H9 (cell line): ENCODE measurements around the gene PPP2R2B. TPM values are rescaled to one million over a fixed set of nuclear protein-coding genes. Genes with fewer than 3 reads are reported as not detected.

Experiments
- DNase-seq: peaks from one replicate; pipeline ENCODE4 v3.0.0-alpha.2; 2017
- H2AFZ ChIP-seq: one replicate; pipeline ENCODE4 v1.6.1; 2013; ENCODE audit warnings: mild to moderate bottlenecking, low read length, control low read depth, moderate library complexity
- H2AK5ac ChIP-seq: 2 replicates; pipeline ENCODE4 v1.6.1; 2013; ENCODE audit warnings: low read length, control low read depth, mixed read lengths; ENCODE audit not compliant: insufficient read length
- H2BK120ac ChIP-seq: one replicate; pipeline ENCODE4 v1.6.1; 2013; ENCODE audit warnings: low read depth, mild to moderate bottlenecking, low read length, control low read depth, inconsistent platforms; ENCODE audit not compliant: poor library complexity, severe bottlenecking
- H2BK12ac ChIP-seq: 2 replicates; pipeline ENCODE4 v1.6.1; 2013; ENCODE audit warnings: low read length, control low read depth, mixed read lengths, low read depth; ENCODE audit not compliant: insufficient read length
- H2BK15ac ChIP-seq: 2 replicates; pipeline ENCODE4 v1.6.1; 2013; ENCODE audit warnings: low read depth, low read length, control low read depth
- H2BK20ac ChIP-seq: one replicate; pipeline ENCODE4 v1.6.1; 2013; ENCODE audit warnings: low read depth, mild to moderate bottlenecking, low read length, control low read depth, inconsistent platforms; ENCODE audit not compliant: poor library complexity, severe bottlenecking
- H2BK5ac ChIP-seq: 2 replicates; pipeline ENCODE4 v1.6.1; 2013; ENCODE audit warnings: low read length, control low read depth, mixed read lengths; ENCODE audit not compliant: insufficient read length
- H3K14ac ChIP-seq: 2 replicates; pipeline ENCODE4 v1.6.1; 2013; ENCODE audit warnings: low read length, control low read depth; ENCODE audit not compliant: insufficient read depth
- H3K18ac ChIP-seq: 2 replicates; pipeline ENCODE4 v1.6.1; 2013; ENCODE audit warnings: low read depth, mild to moderate bottlenecking, mixed read lengths, low read length, control low read depth; ENCODE audit not compliant: insufficient read length
- H3K23ac ChIP-seq: 2 replicates; pipeline ENCODE4 v1.6.1; 2013; ENCODE audit warnings: low read length, control low read depth, mixed read lengths, low read depth; ENCODE audit not compliant: insufficient read length
- H3K23me2 ChIP-seq: 2 replicates; pipeline ENCODE4 v1.6.1; 2013; ENCODE audit warnings: low read depth, mild to moderate bottlenecking, mixed read lengths, low read length, control low read depth; ENCODE audit not compliant: insufficient read length, poor library complexity, severe bottlenecking
- H3K27ac ChIP-seq: 2 replicates; pipeline ENCODE4 v1.5.1; 2013; ENCODE audit warnings: low read length, control low read depth, mixed read lengths, low read depth; ENCODE audit not compliant: insufficient read length
- H3K27me3 ChIP-seq: 2 replicates; pipeline ENCODE4 v1.6.1; 2013; ENCODE audit warnings: low read length, control low read depth, inconsistent platforms; ENCODE audit not compliant: insufficient read depth
- H3K4ac ChIP-seq: 2 replicates; pipeline ENCODE4 v1.6.1; 2013; ENCODE audit warnings: low read depth, mild to moderate bottlenecking, control low read depth, inconsistent platforms, low read length, moderate library complexity
- H3K4me1 ChIP-seq: 2 replicates; pipeline ENCODE4 v1.6.1; 2013; ENCODE audit warnings: low read length, control low read depth, inconsistent platforms; ENCODE audit not compliant: insufficient read depth
- H3K4me2 ChIP-seq: 2 replicates; pipeline ENCODE4 v1.6.1; 2013; ENCODE audit warnings: low read length, control low read depth, mixed read lengths; ENCODE audit not compliant: insufficient read length, insufficient read depth
- H3K56ac ChIP-seq: 2 replicates; pipeline ENCODE4 v1.6.1; 2013; ENCODE audit warnings: low read depth, mild to moderate bottlenecking, mixed read lengths, low read length, control low read depth; ENCODE audit not compliant: insufficient read length
- H3K79me1 ChIP-seq: 2 replicates; pipeline ENCODE4 v1.6.1; 2013; ENCODE audit warnings: low read depth, mild to moderate bottlenecking, moderate library complexity, low read length, control low read depth, inconsistent platforms; ENCODE audit not compliant: insufficient read depth, poor library complexity, severe bottlenecking
- H3K79me2 ChIP-seq: 2 replicates; pipeline ENCODE4 v1.6.1; 2013; ENCODE audit warnings: low read length, control low read depth, inconsistent platforms; ENCODE audit not compliant: insufficient read depth
- H3K9ac ChIP-seq: 2 replicates; pipeline ENCODE4 v1.6.1; 2013; ENCODE audit warnings: low read length, control low read depth, mixed read lengths; ENCODE audit not compliant: insufficient read length; ENCODE audit errors: extremely low read depth
- H3K9me3 ChIP-seq: one replicate; pipeline ENCODE4 v1.6.1; 2013; ENCODE audit warnings: low read depth, low read length, inconsistent platforms; ENCODE audit not compliant: control insufficient read depth
- H3T11ph ChIP-seq: one replicate; pipeline ENCODE4 v1.6.1; 2013; ENCODE audit warnings: mild to moderate bottlenecking, low read length, control low read depth, inconsistent platforms
- H4K20me1 ChIP-seq: one replicate; pipeline ENCODE4 v1.6.1; 2013; ENCODE audit not compliant: control insufficient read depth, insufficient read length, insufficient read depth
- H4K5ac ChIP-seq: 2 replicates; pipeline ENCODE4 v1.6.1; 2013; ENCODE audit warnings: low read depth, mild to moderate bottlenecking, mixed read lengths, low read length, control low read depth; ENCODE audit not compliant: insufficient read length
- H4K8ac ChIP-seq: replicated peaks from 2 replicates; pipeline ENCODE4 v1.6.1; 2013; ENCODE audit warnings: low read length, control low read depth, mixed read lengths, low read depth; ENCODE audit not compliant: insufficient read length
- H4K91ac ChIP-seq: 2 replicates; pipeline ENCODE4 v1.6.1; 2013; ENCODE audit warnings: low read depth, mild to moderate bottlenecking, moderate library complexity, mixed read lengths, low read length, control low read depth; ENCODE audit not compliant: insufficient read length
- H3K27ac Mint-ChIP-seq, 3 experiments: 2 replicates in 2 of 3; 3 replicates in 1 of 3; pipeline ENCODE4 v1.8.0; 2020 to 2021; ENCODE audit warnings: mixed read lengths in 3 of 3, mild to moderate bottlenecking in 1 of 3, moderate library complexity in 1 of 3
- H3K27me3 Mint-ChIP-seq: 2 replicates; pipeline ENCODE4 v1.8.0; 2021; ENCODE audit warnings: low read depth, mild to moderate bottlenecking, moderate library complexity, mixed read lengths
- H3K36me3 Mint-ChIP-seq, 3 experiments: 2 replicates in 2 of 3; 3 replicates in 1 of 3; pipeline ENCODE4 v1.8.0; 2020 to 2021; ENCODE audit warnings: low read depth in 3 of 3, mixed read lengths in 3 of 3; ENCODE audit not compliant: insufficient read depth in 1 of 3
- H3K4me1 Mint-ChIP-seq, 2 experiments: 2 replicates each; pipeline ENCODE4 v1.8.0; 2020; ENCODE audit warnings: mixed read lengths in 2 of 2
- H3K4me3 Mint-ChIP-seq, 2 experiments: 2 replicates in 1 of 2; 3 replicates in 1 of 2; pipeline ENCODE4 v1.8.0; 2020 to 2021; ENCODE audit warnings: mild to moderate bottlenecking in 2 of 2, mixed read lengths in 2 of 2, moderate library complexity in 1 of 2
- H3K9me3 Mint-ChIP-seq, 2 experiments: 2 replicates in 1 of 2; 3 replicates in 1 of 2; pipeline ENCODE4 v1.8.0; 2020; ENCODE audit warnings: mild to moderate bottlenecking in 2 of 2, mixed read lengths in 2 of 2, moderate library complexity in 1 of 2
- CTCF ChIP-seq: fragments of 200-600 bp; sonication (generic); conservative IDR thresholded peaks from 3 replicates; pipeline ENCODE4 v1.8.0; 2021; ENCODE audit warnings: antibody characterized with exemption, mild to moderate bottlenecking
- total RNA-seq: library from RNA; stranded (reverse); gene quantifications from 2 replicates; pipeline ENCODE4 v1.2.1, GENCODE V29; 2021

The PPP2R2B gene
- total RNA-seq, 1 experiment from 2014 or later = 14.3 TPM

- no peak for TF ChIP-seq CTCF
- H4K20me1 ChIP-seq = no peaks in the 10 kb centered on the region
- H2BK20ac ChIP-seq = no peak overlapping the region
- H3K23me2 ChIP-seq = no peaks in the 10 kb centered on the region
- no peak overlapping the region for H3K9ac ChIP-seq
- Mint-ChIP-seq H3K9me3 (no peaks in the 10 kb centered on the region), H3K27ac (peak overlapping the region in 1 of 3 experiments; percentile 48; a peak in 2 of 7 replicates), H3K27me3 (peaks cover 3% of the 10 kb centered on the region; the same call in 1 of the 2 replicates), H3K4me1 (peaks cover 32 to 39% of the 10 kb centered on the region in 2 experiments), H3K36me3 (peaks cover 0 to 4% (median 0%) of the 10 kb centered on the region in 3 experiments; a peak in 1 of 7 replicates), H3K4me3 (no peak overlapping the region)
- H3K4me1 ChIP-seq = no peaks in the 10 kb centered on the region
- no peak overlapping the region for H3K18ac ChIP-seq
- H2AK5ac ChIP-seq = no peak overlapping the region
- H3K27ac ChIP-seq = no peak overlapping the region
- no peak overlapping the region for H4K91ac ChIP-seq
- H3K79me1 ChIP-seq = no peaks in the 10 kb centered on the region
- no peak overlapping the region for H2AFZ ChIP-seq
- H2BK12ac ChIP-seq = no peak overlapping the region
- no peak overlapping the region for H2BK5ac ChIP-seq
- no peak overlapping the region for H3K4ac ChIP-seq
- H3K56ac ChIP-seq = no peak overlapping the region
- no peak for DNase-seq
- no peak overlapping the region for H4K5ac ChIP-seq
- no peak overlapping the region for H3K14ac ChIP-seq
- H2BK15ac ChIP-seq = no peak overlapping the region
- H3K79me2 ChIP-seq = no peaks in the 10 kb centered on the region
- H3K23ac ChIP-seq = no peak overlapping the region
- no peak overlapping the region for H3K4me2 ChIP-seq
- H3K9me3 ChIP-seq = no peaks in the 10 kb centered on the region
- no peaks in the 10 kb centered on the region for H3K27me3 ChIP-seq
- H2BK120ac ChIP-seq = no peak overlapping the region
- H4K8ac ChIP-seq = no peak overlapping the region
- no peak overlapping the region for H3T11ph ChIP-seq
These were observed 26.5 kb downstream of the PPP2R2B start for GRCh38 chr5:146852089-146852488.
